Progenitor cell of endocrine pancreas (in vitro differentiated cells): ENCODE data around the gene PDZRN4. TPM values are rescaled to one million over a fixed set of nuclear protein-coding genes. Genes with fewer than 3 reads are reported as not detected.
A peak's percentile ranks its signal among the peaks of the same experiment; 100 is the strongest.

Experiments
- DNase-seq: peaks from one replicate; pipeline ENCODE4 v3.0.0; 2021; ENCODE audit warnings: low spot score; ENCODE audit not compliant: unreplicated experiment
- H3K27ac Mint-ChIP-seq: 2 replicates; pipeline ENCODE4 v1.8.0; 2021; ENCODE audit warnings: mild to moderate bottlenecking, moderate library complexity, mixed read lengths
- H3K27me3 Mint-ChIP-seq: 2 replicates; pipeline ENCODE4 v1.8.0; 2021; ENCODE audit warnings: mixed read lengths
- H3K36me3 Mint-ChIP-seq: 2 replicates; pipeline ENCODE4 v1.8.0; 2022; ENCODE audit warnings: mixed read lengths; ENCODE audit not compliant: insufficient read depth
- H3K4me1 Mint-ChIP-seq: 2 replicates; pipeline ENCODE4 v1.8.0; 2021; ENCODE audit warnings: low read depth, mixed read lengths
- H3K4me3 Mint-ChIP-seq: 2 replicates; pipeline ENCODE4 v1.8.0; 2021; ENCODE audit warnings: low read depth, mild to moderate bottlenecking, moderate library complexity, mixed read lengths
- H3K9me3 Mint-ChIP-seq: 2 replicates; pipeline ENCODE4 v1.8.0; 2021; ENCODE audit warnings: low read depth, mixed read lengths
- total RNA-seq: library from RNA; stranded (reverse); gene quantifications from 2 replicates; pipeline ENCODE4 v1.2.1, GENCODE V29; 2021
- TF ChIP-seq, protein P1 (sequence below): fragments of 200-600 bp; sonication (generic); IDR thresholded peaks from one replicate; pipeline ENCODE4 v1.5.0; 2021; ENCODE audit warnings: antibody characterized with exemption, mild to moderate bottlenecking; ENCODE audit not compliant: unreplicated experiment

The PDZRN4 gene
- total RNA-seq, 1 donor from 2014 or later = 0.12 TPM

GRCh38 chr12:41365653-41366171, 177.6 kb downstream of the PDZRN4 start:
- DNase-seq = no peak
- H3K27ac Mint-ChIP-seq = no peak overlapping the region
- TF ChIP-seq, protein P1, sequence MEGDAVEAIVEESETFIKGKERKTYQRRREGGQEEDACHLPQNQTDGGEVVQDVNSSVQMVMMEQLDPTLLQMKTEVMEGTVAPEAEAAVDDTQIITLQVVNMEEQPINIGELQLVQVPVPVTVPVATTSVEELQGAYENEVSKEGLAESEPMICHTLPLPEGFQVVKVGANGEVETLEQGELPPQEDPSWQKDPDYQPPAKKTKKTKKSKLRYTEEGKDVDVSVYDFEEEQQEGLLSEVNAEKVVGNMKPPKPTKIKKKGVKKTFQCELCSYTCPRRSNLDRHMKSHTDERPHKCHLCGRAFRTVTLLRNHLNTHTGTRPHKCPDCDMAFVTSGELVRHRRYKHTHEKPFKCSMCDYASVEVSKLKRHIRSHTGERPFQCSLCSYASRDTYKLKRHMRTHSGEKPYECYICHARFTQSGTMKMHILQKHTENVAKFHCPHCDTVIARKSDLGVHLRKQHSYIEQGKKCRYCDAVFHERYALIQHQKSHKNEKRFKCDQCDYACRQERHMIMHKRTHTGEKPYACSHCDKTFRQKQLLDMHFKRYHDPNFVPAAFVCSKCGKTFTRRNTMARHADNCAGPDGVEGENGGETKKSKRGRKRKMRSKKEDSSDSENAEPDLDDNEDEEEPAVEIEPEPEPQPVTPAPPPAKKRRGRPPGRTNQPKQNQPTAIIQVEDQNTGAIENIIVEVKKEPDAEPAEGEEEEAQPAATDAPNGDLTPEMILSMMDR = no peak

DNA sequence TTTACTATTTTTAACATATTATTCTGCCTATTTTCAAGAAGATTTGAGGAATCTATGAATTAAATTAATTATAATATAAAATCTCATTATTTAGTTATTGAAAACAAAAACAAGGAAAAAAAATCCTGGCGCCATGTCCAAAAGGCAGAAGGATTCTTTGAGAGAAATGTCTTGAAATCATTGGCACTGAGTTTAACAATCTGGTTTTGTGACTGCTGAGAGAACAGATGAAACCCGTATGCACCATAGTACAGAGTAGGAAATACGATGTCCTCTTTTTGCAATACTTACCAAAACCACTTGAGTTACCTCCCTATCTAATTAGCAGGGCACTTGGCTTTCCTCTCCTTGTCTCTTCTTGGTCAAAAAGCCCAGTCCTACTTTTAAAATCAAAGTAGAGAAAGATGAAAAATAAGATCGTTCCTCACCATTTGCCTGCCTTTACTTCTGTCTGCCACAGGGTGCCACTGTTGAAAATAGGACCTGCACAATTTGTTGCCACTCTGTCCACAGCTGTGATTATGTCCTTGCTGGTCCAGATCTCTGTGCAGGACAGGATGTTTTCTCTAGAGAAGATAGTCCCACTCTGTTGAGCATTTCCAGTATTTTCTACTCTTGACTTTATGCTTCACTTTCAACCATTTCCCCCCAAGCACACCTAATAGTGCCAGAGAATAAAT, 179.7 kb downstream of the PDZRN4 start:
- Mint-ChIP-seq H3K27me3 (no peaks in the 10 kb centered on the region), H3K4me3 (no peak overlapping the region), H3K9me3 (peaks cover 10% of the 10 kb centered on the region), H3K4me1 (peaks cover 9% of the 10 kb centered on the region), H3K36me3 (no peaks in the 10 kb centered on the region), H3K27ac (no peak overlapping the region)
- TF ChIP-seq, protein P1 = peak; percentile 40
- no peak for DNase-seq

More at GRCh38 chr12:41365653-41366171, 177.6 kb downstream of the PDZRN4 start:
- Mint-ChIP-seq H3K9me3 (peaks cover 4% of the 10 kb centered on the region), H3K36me3 (no peaks in the 10 kb centered on the region), H3K4me1 (peaks cover 9% of the 10 kb centered on the region), H3K27me3 (no peaks in the 10 kb centered on the region), H3K4me3 (no peak overlapping the region)

DNA sequence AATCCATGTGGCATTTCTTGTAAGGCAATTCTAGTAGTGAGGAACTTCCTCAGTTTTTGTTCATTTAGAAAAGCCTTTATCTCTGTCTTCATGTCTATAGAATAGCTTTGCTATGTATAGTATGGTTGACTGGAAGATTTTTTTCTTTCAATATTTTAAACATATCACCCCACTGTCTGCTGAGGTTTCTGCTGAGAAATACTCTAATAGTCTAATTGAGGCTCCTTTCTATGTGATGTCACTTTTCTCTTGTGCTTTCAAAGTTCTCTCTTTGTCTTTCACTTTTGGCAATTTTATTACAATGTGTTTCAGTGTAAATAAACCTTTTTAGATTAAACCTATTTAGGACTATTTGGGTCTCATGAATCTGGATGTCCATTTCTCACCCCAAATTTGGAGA, 192.8 kb downstream of the PDZRN4 start:
- H3K27ac Mint-ChIP-seq = no peak overlapping the region
- no peak for DNase-seq
- TF ChIP-seq, protein P1 = no peak
- peaks cover 18% of the 10 kb centered on the region for H3K9me3 Mint-ChIP-seq
- H3K4me3 Mint-ChIP-seq = no peak overlapping the region
- H3K4me1 Mint-ChIP-seq = no peaks in the 10 kb centered on the region
- no peaks in the 10 kb centered on the region for H3K36me3 Mint-ChIP-seq
- H3K27me3 Mint-ChIP-seq = no peaks in the 10 kb centered on the region

DNA sequence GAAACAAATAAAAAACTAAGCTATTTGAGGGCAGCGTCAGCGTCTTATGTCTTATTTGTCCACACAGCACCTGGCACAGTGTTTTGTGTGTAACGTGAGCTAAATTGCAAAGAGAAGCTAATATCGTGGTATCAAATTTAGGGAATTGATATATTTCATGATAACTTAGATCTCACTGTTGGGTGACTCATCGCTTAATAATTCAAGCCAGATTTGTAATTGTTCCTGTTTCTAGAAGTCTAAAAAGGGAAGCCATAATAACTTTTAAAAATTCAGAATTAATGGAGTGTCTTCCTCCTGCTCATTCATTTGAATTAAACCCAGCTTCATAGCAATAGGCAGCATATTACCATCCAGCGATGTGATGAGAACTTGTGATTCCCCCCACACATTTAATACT, 214.7 kb downstream of the PDZRN4 start:
- no peak for DNase-seq
- H3K9me3 Mint-ChIP-seq = peaks cover 13% of the 10 kb centered on the region
- TF ChIP-seq, protein P1 = no peak
- H3K27ac Mint-ChIP-seq = no peak overlapping the region
- no peak overlapping the region for H3K4me3 Mint-ChIP-seq
- H3K27me3 Mint-ChIP-seq = no peaks in the 10 kb centered on the region
- H3K4me1 Mint-ChIP-seq = peaks cover 5% of the 10 kb centered on the region
- no peaks in the 10 kb centered on the region for H3K36me3 Mint-ChIP-seq

DNA sequence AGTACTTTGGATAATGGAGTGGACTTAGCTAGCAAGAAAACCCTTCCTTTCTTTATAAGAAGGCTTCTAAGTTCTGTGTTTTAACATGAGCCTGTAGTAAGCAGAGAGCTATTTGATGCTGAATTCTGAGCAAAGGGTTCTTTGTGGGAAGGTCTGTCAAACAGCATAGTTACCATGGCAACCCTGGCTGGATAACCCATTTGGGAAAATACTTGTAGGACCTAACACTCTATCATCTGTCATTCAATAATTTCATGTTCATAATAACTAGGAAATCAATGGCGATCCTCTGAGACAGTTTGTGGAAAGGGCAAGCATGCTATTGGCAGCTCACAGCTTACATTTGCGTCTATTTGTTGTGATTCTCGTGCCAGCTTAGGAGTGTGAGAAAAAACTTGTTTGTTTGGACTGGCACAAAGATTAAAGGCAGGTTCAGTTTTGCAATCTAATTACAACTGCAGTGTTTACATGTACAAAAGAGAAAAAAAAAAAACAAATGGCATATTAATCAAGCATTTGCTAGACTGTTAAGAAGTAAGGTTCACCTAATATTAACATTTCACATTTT, 219.2 kb downstream of the PDZRN4 start:
- H3K27me3 Mint-ChIP-seq = no peaks in the 10 kb centered on the region
- DNase-seq = no peak
- H3K36me3 Mint-ChIP-seq = no peaks in the 10 kb centered on the region
- peaks cover 13% of the 10 kb centered on the region for H3K9me3 Mint-ChIP-seq
- no peak overlapping the region for H3K4me3 Mint-ChIP-seq
- H3K27ac Mint-ChIP-seq = no peak overlapping the region
- TF ChIP-seq, protein P1 = no peak
- H3K4me1 Mint-ChIP-seq = peaks cover 7% of the 10 kb centered on the region
